Activated CD4-positive, alpha-beta T cell treated with anti-CD3 and anti-CD28 coated beads, Interleukin-10, Interleukin-2, amounts not matched to agents 100 ng/mL and 50 ng/mL, durations not matched to agents 16 hours and 8 hours (primary cell): ENCODE measurements around the gene ANKRD13D.

Source experiments
- DNase-seq: peaks from one replicate; pipeline ENCODE4 v3.0.0-alpha.2; 2020

The ANKRD13D gene

DNA sequence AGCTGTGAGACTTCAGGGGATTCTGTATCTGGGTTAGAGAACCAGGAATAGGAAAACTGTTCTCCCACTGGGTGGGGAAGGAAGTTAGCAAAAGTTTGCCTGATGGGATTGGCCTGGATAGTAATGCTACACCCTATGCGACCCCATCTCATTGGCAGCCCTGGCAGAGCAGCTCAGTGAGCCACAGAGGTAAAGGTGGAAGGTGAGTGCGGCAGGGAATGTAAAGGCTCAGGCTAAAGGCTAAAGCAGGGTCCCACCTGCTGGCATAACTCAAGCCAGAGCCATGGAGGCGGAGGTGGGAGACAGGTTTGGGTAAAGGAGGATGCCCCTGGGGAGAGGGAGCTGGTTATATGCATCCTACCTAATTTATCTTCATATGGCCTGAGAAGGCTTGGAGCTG is 32.9 kb downstream of the ANKRD13D start:
- no peak for DNase-seq

GRCh38 chr11:67323526-67323925 is 34.4 kb downstream of the ANKRD13D start:
- DNase-seq = no peak

DNA sequence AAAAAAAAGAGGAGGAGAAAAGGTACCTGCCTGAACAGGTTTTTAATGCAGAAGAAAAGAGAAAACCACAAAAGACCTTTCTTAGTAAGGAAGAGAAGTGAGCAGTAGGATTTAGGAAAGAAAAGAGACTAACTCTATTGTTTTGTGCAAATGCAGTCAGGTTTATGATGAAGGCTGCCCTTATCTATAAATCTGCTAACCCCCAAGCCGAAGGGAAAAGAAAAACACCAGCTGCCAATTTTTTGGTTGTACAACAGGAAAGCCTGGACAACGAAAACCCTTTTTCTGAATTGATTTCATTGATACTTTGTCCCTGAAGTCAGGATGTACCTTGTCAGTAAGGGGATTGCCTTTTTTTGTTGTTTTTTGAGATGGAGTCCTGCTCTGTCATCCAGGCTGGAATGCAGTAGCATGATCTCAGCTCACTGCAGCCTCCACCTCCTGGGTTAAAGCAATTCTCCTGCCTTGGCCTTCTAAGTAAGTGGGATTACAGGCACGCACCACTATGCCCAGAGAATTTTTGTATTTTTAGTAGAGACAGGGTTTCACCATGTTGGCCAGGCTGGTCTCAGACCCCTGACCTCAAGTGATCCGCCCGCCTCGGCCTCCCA is 43.1 kb downstream of the ANKRD13D start:
- DNase-seq = no peak

DNA sequence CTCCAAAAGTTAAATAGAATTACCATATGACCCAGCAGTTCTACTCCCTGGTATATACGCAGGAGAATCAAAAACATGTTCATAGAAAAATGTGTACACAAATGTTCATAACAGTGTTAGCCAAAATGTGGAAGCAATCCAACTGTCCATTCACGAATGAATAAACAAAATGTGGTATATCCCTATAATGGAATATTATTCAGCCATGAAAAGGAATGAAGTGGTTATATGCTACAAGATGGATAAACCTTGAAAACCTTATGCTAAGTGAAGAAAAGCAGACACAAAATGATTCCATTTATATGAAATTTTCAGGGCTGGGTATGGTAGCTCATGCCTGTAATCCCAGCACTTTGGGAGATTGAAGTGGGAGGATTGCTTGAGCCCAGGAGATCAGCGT is 48.2 kb downstream of the ANKRD13D start:
- DNase-seq = no peak

GRCh38 chr11:67344264-67344663 is 55.2 kb downstream of the ANKRD13D start:
- no peak for DNase-seq

GRCh38 chr11:67345247-67345919 is 56.3 kb downstream of the ANKRD13D start:
- no peak for DNase-seq

DNA sequence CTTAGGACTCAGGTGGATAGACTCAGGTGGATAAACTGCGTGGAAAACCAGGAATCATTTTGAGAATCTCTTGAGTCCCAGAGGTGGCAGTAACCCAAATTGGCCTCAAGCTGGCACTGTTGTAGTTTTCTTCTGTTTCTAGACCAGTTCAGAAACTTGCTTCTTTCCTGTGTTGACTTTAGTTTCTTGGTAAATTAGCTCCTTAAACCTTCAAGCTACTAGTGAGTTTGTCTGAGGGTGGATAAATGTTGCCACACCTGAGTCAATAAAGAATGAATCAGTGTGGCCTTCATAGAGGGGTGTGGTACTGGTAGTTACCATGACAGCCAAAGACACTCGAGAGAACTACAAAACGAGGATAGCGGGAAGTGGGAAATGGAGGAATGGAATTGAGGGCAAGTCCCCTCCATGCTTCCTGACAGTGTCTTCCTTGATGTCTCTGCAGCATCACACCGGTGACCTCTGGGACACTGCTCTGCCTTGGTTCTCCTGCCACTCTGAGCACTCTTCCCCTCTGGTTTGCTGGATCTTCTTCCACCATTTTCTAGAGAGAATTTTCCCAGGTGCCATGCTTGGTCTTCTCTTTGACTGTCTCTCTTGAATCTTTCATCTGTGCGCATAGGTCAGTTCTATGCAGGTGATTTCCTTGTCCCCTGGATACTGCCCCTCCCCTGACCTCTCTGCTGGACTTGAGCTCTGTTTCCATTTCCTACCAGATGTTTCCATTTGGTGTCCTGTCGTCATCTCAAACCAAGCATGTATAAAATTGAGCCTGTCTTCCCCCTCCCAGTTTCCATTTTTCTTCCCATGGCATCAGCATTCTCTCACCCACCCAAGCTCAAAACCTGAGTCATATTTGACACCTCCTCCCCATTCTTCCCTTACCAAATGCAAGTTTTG is 57.1 kb downstream of the ANKRD13D start:
- DNase-seq = peak; percentile 41

GRCh38 chr11:67347964-67348749 is 59.1 kb downstream of the ANKRD13D start:
- DNase-seq = no peak

DNA sequence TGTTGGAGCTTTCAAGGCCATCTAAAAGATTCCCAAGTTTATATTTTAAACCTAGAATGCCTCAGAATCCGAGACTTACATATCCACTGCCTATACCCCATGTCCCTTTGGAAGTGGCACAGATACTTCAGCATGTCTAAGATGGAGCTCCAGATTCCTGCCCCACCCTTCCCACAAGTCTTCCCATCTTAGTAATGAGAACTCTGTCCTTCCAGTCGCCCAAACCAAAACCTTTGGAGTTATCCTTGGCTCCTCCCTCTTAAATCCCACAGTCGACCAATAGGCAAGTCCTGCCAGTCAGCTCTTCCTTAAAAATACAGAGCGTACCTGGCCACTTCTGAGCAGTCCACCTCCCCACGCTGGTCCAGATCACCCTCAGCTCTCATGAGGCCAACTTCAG is 59.9 kb downstream of the ANKRD13D start:
- no peak for DNase-seq

DNA sequence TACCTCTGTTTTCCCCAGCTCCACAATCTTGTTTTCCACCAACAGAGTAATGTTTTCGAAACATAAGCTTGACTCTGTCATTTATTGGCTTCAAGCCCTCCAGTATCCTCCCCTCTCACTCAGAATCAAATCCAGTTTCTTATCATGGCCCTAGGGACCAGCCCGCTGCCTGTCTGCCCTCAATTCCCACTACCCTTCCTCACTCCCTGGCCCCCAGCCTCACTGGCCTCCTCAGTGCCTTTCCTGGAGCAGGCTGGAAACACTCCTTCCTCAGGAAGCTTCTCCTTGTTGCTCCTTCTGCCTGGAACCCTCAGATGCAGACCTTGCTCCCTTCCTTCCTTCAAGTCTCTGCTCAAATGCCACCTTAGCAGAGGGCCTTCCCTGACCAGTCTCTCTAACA is 60.4 kb downstream of the ANKRD13D start:
- no peak for DNase-seq

DNA sequence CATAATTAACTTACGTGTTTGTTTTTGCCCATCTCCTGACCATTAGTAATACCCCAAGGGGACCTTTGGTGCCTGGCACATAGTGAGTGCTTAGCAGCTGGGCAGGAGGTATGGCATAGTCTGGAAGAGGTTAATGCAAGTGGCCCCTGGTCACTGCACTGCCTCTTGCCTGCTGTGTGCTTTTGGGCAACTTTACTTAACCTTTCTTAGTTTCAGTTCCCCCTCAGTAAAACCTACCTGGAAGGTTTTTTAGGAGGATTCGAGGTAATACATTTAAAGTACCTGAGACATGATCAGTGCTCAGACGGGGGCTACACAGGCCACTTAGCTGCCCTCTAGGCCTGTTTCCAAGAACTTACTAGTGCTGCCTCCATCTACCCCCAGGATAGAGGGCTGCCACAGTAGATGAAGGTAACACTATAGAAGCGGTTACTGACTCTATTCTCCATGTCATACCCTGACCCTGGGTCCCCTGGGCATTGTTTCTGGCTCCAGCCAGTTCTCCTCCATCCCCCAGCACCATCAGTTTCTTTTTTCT is 60.9 kb downstream of the ANKRD13D start:
- DNase-seq = no peak

DNA sequence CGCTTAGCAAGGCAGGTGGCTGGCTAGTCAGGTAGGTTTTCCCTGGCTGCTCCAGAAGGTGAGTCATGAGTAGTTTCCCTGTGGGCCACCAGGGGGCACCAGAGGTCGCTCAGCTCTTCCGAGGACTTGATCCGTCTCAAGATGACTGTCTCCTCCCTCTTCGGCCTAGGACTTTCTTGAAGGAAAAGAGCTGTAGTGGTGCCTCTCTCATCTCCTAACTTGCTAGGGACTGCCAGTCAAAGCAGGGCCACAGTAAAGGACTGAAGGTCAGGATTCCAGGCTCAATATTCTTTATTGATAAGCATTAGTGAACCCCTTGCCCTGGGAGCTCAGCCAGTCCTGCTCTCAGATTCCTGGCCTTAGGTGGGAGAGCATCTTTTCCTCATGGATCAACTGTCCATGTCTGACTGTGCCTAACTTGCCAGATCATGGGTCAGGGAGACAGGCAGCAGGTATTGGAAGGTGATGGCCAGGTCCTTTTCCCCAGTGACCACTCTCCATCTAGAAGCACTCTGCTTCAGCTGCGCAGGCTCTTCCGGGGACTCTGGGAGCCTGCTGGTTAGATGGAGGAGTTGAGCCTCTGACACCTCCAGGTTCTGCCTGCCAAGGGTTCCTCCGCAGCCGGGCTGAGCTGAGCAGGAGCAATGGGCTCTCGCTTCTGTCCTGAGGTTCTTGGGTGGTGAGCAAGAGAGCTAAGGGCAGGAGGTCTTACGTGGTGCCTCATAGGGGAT is 62.3 kb downstream of the ANKRD13D start:
- DNase-seq = peak; percentile 74
